ENCODE measurements around the gene CLMN. TPM values are rescaled to one million over a fixed set of nuclear protein-coding genes. Genes with fewer than 3 reads are reported as not detected.

Gene CLMN
- total and polyA plus RNA-seq, 2 donors (not counting 1 experiment from before 2014, with no cell fraction given) = 9.6 to 51.5 TPM

DNA sequence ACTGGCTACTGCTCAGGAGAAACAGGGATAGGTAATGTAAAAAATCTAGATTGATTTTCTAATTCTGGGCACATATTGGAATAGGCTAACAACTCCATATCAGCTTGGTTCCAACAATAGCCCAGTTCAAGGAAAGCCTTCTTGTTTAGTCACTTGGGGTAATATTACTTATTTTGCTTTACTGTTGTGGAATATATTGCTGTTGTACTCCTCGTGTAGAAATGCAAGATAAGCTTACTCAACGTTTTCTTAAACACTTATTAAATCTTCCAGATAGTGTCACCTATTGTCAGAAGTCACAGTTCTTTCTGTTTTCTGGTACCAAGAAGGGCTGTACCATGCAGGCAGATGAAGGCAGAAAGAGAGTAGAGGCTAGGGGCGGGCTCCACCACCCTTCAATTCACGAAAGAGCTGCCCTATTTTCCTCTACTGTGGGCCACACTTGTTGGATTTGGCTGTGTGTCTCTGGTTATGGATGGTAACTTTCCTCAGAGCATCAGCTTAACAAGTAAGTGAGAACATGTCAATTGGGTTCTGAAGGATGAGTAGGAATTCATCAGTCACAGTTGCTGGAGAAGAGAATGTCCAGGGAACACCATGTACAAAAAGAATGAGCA, 38.0 kb downstream of the CLMN start:
- H3K36me3 ChIP-seq (replicated peaks in 1 of 2; ENCODE audit: control extremely low read depth in 1 of 2, control insufficient read depth in 1 of 2, extremely low read depth in 1 of 2, insufficient read depth in 2 of 2, low read length in 1 of 2) = no peaks in the 10 kb centered on the region
- H3K79me2 ChIP-seq (ENCODE audit: control insufficient read depth, insufficient read depth, low read length) = peaks cover 11% of the 10 kb centered on the region

DNA sequence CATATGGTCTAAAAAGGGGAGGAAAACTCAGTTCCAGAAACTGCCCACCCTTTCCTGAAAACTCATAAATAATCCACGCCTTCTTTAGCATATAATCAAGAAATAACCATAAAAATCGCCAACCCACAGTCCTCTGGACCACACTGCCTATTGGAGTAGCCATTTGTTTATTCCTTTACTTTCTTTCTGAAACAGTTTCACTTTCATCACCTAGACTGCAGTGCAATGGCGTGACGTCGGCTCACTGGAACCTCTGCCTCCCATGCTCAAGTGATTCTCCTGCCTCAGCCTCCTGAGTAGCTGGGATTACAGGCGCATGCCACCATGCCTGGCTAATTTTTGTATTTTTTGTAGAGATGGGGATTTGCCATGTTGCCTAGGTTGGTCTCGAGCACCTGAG, 44.2 kb downstream of the CLMN start:
- no peak overlapping the region for H3K4me3 ChIP-seq (ENCODE audit: control extremely low read depth in 1 of 5, extremely low read depth in 1 of 5, insufficient read depth in 1 of 5, low read depth in 2 of 5, low read length in 4 of 5)
- H3K36me3 ChIP-seq (replicated peaks in 1 of 2; ENCODE audit: control extremely low read depth in 1 of 2, control insufficient read depth in 1 of 2, extremely low read depth in 1 of 2, insufficient read depth in 2 of 2, low read length in 1 of 2) = no peaks in the 10 kb centered on the region
- ATAC-seq (ENCODE audit: low read depth) (no peak), DNase-seq (no peak)
- H3K27ac ChIP-seq (ENCODE audit: low read length in 2 of 2) = no peak overlapping the region
- TF ChIP-seq EZH2 (IDR thresholded peaks at IDR 0.05; ENCODE audit: borderline replicate concordance, insufficient read depth, low read depth, low read length, poor library complexity, severe bottlenecking) (no peak), CTCF (IDR thresholded peaks at IDR 0.05) (no peak)
- H3K9me3 ChIP-seq (ENCODE audit: control extremely low read depth in 1 of 3, control insufficient read depth in 2 of 3, insufficient read depth in 1 of 3, low read length in 2 of 3) = no peaks in the 10 kb centered on the region
- Mint-ChIP-seq H3K9me3 (ENCODE audit: insufficient read depth) (no peaks in the 10 kb centered on the region), H3K27ac (no peak overlapping the region), H3K27me3 (no peaks in the 10 kb centered on the region), H3K4me3 (no peak overlapping the region), H3K4me1 (peaks cover 7% of the 10 kb centered on the region)
- ChIA-PET CTCF (no interaction called here), POLR2A (no interaction called here)
- 88% methylated on average over 6 of the region's 7 CpGs for WGBS (ENCODE audit: insufficient coverage)
- H4K20me1 ChIP-seq (ENCODE audit: control insufficient read depth, insufficient read depth, low read length, poor library complexity, severe bottlenecking) = no peaks in the 10 kb centered on the region
- intact Hi-C loops (cut with micrococcal nuclease) = no loop called here
- no peak overlapping the region for H2AFZ ChIP-seq (ENCODE audit: insufficient read depth, low read depth, low read length, poor library complexity, severe bottlenecking)
- no peaks in the 10 kb centered on the region for H3K27me3 ChIP-seq (replicated peaks in 1 of 4; ENCODE audit: control extremely low read depth in 1 of 4, control insufficient read depth in 3 of 4, insufficient read depth in 4 of 4, low read length in 3 of 4)
- H3K4me1 ChIP-seq (ENCODE audit: control insufficient read depth in 2 of 2, insufficient read depth in 2 of 2, low read length in 2 of 2) = peaks cover 0 to under 1% of the 10 kb centered on the region in 2 donors
- no peak overlapping the region for H3K4me2 ChIP-seq (replicated peaks; ENCODE audit: low read depth, low read length, poor library complexity, severe bottlenecking)
- no peak overlapping the region for H3K9ac ChIP-seq (ENCODE audit: low read length)
- peaks cover 9% of the 10 kb centered on the region for H3K79me2 ChIP-seq (ENCODE audit: control insufficient read depth, insufficient read depth, low read length)

More for the DNA sequence above, 38.0 kb downstream of the CLMN start:
- no peak for TF ChIP-seq CTCF (IDR thresholded peaks at IDR 0.05)
- TF ChIP-seq EZH2 (IDR thresholded peaks at IDR 0.05; ENCODE audit: borderline replicate concordance, insufficient read depth, low read depth, low read length, poor library complexity, severe bottlenecking) = no peak
- no peak overlapping the region for H3K27ac ChIP-seq (ENCODE audit: low read length in 2 of 2)
- no peaks in the 10 kb centered on the region for H3K9me3 Mint-ChIP-seq (ENCODE audit: insufficient read depth)
- DNase-seq = no peak
- ChIA-PET CTCF (no interaction called here), POLR2A (no interaction called here)
- peaks cover 0 to 2% of the 10 kb centered on the region in 2 donors for H3K4me1 ChIP-seq (ENCODE audit: control insufficient read depth in 2 of 2, insufficient read depth in 2 of 2, low read length in 2 of 2)
- H3K27ac Mint-ChIP-seq = no peak overlapping the region
- no peak overlapping the region for H3K4me3 ChIP-seq (ENCODE audit: control extremely low read depth in 1 of 5, extremely low read depth in 1 of 5, insufficient read depth in 1 of 5, low read depth in 2 of 5, low read length in 4 of 5)
- H3K9ac ChIP-seq (ENCODE audit: low read length) = no peak overlapping the region
- H3K4me1 Mint-ChIP-seq = peaks cover 10% of the 10 kb centered on the region
- no peak overlapping the region for H2AFZ ChIP-seq (ENCODE audit: insufficient read depth, low read depth, low read length, poor library complexity, severe bottlenecking)
- 100% methylated on average over 1 of the region's 4 CpGs for WGBS (ENCODE audit: insufficient coverage)
- H3K27me3 ChIP-seq (replicated peaks in 1 of 4; ENCODE audit: control extremely low read depth in 1 of 4, control insufficient read depth in 3 of 4, insufficient read depth in 4 of 4, low read length in 3 of 4) = no peaks in the 10 kb centered on the region
- H3K4me2 ChIP-seq (replicated peaks; ENCODE audit: low read depth, low read length, poor library complexity, severe bottlenecking) = no peak overlapping the region
- no peak overlapping the region for H3K4me3 Mint-ChIP-seq
- no peaks in the 10 kb centered on the region for H3K27me3 Mint-ChIP-seq
- H4K20me1 ChIP-seq (ENCODE audit: control insufficient read depth, insufficient read depth, low read length, poor library complexity, severe bottlenecking) = no peaks in the 10 kb centered on the region
- no peak for ATAC-seq (ENCODE audit: low read depth)
- intact Hi-C loops (cut with micrococcal nuclease) = no loop called here
- no peaks in the 10 kb centered on the region for H3K9me3 ChIP-seq (ENCODE audit: control extremely low read depth in 1 of 3, control insufficient read depth in 2 of 3, insufficient read depth in 1 of 3, low read length in 2 of 3)
